Measurements from ENCODE around the gene SMARCA1.

DNA sequence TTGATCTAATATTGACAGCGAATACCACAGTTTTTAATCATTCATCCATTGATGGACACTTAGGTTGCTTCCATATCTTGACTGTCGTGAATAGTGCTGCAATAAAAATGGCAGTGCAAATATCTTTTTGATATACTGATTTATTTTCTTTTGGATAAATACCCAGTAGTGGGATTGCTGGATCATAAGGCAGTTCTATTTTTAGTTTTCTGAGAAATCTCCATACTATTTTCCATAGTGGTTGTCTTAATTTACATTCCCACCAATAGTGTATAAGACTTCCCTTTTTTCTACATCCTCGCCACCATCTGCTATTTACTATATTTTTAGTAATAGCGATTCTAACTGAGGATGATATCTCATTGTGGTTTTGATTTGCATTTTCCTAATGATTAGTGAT, 100.1 kb downstream of the SMARCA1 start:
- TF ChIP-seq POLR2A (IDR thresholded peaks at IDR 0.05) (no peak), EP300 (IDR thresholded peaks at IDR 0.05) (no peak)
- TF ChIP-seq, protein P1, sequence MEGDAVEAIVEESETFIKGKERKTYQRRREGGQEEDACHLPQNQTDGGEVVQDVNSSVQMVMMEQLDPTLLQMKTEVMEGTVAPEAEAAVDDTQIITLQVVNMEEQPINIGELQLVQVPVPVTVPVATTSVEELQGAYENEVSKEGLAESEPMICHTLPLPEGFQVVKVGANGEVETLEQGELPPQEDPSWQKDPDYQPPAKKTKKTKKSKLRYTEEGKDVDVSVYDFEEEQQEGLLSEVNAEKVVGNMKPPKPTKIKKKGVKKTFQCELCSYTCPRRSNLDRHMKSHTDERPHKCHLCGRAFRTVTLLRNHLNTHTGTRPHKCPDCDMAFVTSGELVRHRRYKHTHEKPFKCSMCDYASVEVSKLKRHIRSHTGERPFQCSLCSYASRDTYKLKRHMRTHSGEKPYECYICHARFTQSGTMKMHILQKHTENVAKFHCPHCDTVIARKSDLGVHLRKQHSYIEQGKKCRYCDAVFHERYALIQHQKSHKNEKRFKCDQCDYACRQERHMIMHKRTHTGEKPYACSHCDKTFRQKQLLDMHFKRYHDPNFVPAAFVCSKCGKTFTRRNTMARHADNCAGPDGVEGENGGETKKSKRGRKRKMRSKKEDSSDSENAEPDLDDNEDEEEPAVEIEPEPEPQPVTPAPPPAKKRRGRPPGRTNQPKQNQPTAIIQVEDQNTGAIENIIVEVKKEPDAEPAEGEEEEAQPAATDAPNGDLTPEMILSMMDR (IDR thresholded peaks at IDR 0.05): no peak

All from stomach (tissue), 4 donors.